CD1c-positive myeloid dendritic cell (primary cell): ENCODE data around the gene NEK10.
A peak's percentile ranks its signal among the peaks of the same experiment; 100 is the strongest.
"Not testable (repeated sequence)": the region's sequence is repeated elsewhere in the genome, so short reads cannot be mapped to it uniquely, and the experiment has no call there.

Experiments
- DNase-seq: peaks from one replicate; pipeline ENCODE4 v3.0.0-alpha.2; 2016; ENCODE audit errors: extremely low spot score

NEK10 gene

GRCh38 chr3:27368831-27369607 is at the start of gene NEK10:
Gene NEK10 (minus strand): TSS chr3:27369383. CDS start chr3:27352882, 16,501 bp downstream.
- DNase-seq, result peak; percentile 94

DNA sequence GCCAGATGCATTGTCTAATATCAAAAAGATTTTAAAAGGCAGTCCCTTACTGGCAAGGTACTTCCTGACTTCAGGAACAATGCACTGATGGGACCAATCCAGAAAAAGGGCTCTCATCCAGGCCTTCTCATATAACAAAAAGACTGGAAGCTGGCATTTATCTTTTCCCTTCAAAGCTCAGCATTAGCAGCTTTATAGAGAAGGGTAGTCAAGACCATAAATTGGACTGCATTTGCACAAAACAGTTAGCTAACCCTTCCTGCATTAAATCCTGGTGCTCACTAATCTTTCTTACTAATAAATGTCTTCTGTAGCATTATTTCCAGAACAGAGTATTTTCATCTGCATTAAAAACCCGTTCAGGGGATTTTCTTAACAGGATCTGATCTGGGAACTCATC is 46.0 kb upstream of the NEK10 start:
- DNase-seq, result no peak

DNA sequence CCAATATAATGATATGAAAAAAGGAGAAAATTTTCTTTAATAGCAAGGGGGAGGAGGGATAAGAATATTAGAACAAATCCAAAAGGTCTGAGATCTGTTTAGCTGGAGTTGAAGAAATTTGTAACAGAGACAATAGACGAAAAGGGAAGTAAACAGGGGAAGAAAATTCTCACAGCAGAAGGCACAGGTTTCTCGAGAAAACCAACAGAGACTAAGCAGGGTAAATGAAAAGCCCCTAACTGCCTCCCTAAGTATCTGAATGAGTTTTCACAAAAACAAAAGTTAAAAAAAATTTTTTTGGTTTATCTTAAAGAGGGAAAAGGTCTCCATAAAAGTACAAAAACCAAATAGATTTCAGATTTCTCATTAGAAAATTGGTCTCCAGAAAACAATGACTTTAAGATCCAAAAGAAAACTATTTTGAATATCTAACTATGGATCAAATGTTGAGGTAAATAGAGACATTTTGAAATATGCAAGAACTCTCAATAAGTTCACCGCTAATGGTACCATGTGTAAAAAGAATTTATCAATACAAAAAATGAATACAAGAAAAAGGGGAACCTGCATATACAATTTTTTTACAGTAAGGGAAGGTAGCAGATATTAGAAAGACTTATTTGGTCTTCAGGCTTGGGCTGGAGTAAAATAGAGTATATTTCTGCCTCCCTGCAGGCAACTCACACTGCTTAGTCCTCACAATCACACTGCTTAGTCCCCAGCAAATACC is 23.9 kb upstream of the NEK10 start:
- DNase-seq, result no peak

GRCh38 chr3:27392414-27392813 is 23.2 kb upstream of the NEK10 start:
- DNase-seq, result not testable (repeated sequence)

DNA sequence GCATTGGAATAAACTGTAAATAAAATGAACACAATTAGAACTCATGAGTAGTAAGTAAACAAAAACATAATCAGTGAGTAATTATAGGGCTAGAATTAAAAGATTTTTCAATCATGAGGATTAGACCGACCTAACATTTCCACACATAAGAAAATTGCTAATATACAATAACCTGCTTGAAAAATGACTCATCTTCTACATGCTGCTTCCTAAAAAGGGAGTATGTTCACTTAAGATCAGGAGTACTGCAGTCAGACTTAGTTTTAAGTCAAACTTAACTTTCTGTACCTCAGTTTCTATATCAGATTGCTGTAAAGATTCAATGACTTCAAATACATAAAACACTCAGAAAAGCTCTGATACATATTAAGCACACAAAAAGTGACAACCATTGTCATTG is 22.6 kb upstream of the NEK10 start:
- DNase-seq, result no peak

- no peak for DNase-seq
These were observed 18.4 kb upstream of the NEK10 start for GRCh38 chr3:27387625-27388024.

DNA sequence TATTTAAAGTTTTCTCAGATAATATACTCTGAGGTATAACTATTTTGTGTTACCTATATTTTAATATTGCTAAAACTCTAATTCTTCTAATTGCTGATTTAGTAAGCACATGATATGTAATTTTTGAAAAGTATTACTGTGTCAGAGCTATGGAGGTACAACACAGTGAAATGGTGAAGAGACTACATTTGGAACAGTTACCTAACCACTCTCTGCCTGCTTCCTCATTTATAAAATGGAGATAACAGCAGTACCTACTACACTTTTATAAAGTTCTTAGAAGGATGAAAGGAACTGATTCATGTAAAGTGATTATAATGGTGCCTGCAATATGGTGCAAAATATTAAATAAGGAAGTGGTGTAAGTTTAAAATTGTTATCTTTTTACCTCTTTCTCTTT is 16.3 kb upstream of the NEK10 start:
- no peak for DNase-seq

GRCh38 chr3:27384191-27384590 is 15.0 kb upstream of the NEK10 start:
- no peak for DNase-seq

- DNase-seq, result no peak
These were observed 11.5 kb upstream of the NEK10 start for GRCh38 chr3:27380433-27381357.

GRCh38 chr3:27378331-27378730 is 9.1 kb upstream of the NEK10 start:
- no peak for DNase-seq

DNA sequence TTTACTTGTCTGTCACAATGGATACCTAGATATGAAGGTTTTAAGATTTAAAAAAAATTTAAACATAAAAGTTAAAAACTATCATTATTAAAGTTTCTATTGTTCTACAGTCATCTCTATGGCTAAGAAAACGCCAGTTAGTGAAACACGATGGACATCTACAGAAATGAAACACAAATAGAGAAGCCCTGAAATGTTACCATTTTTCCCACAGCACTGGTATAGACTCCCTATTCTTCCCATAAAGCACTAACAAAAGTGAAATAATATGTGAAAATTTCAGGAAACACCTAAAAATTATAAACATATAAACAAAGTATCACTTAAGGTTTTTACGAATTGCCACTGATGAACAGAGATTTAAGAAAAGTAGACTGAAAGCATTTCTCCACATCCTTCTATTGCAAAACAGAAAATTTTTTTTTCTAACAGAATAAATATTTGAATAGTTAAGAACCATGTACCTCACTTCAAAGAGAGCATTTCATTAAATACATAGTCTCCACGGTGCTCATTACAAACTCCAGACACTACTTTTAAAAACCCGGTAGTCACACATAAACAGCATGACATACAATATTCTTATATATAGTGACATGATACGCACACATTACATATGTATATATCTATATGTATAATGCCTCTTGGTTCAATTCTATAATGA is 7.1 kb upstream of the NEK10 start:
- no peak for DNase-seq

DNA sequence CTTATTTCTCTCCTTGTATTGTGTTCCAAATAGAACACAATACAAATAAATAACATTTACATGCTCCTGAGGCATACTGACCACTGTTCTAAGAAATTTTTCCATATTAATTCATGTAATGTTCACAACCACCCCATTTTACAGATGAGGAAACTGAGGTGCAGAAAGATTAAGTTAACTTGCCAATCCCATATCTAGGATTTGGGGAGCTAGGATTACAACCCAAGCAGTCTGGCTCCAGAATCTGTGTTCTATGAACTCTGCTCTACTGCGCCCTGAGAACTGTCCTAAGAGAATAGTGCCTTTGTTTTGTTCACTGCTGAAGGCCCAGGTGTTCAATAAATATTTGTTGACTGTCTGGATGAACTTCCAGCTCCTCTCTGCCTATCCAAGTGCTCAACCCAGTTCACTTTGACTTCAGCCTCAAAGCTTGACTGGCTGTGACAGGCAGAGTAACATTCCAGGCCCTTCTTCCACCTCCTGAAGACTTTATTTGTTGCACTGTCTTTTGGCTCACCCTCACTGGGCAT is 3.1 kb downstream of the NEK10 start:
- DNase-seq, result no peak

GRCh38 chr3:27360113-27361078 is 8.8 kb downstream of the NEK10 start:
- DNase-seq, result peak; percentile 19

DNA sequence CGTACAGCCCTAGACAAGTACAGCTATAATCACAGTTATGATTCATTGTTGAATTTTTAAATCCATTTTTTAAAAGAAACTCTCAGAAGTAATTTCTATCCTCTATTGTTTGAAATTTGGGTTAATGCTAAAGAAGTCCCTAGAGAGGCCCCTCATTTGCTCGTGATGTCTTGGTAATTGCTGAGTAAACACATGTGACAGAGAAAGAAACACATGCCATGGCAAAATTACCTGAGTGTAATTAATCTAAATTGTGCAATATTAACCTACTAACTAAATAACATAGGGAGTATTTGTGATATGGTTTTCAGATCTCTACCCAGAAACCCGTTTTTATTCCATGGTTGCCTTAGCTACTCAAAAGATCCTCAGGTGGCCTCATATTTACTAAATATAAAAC is 10.8 kb downstream of the NEK10 start:
- DNase-seq, result no peak

- DNase-seq, result peak; percentile 58
These were observed 11.4 kb downstream of the NEK10 start for GRCh38 chr3:27357665-27358258.

- DNase-seq, result no peak
These were observed 12.2 kb downstream of the NEK10 start for GRCh38 chr3:27356976-27357375.

- DNase-seq, result no peak
These were observed 14.5 kb downstream of the NEK10 start for GRCh38 chr3:27354588-27355203.

- DNase-seq, result no peak
These were observed 15.0 kb downstream of the NEK10 start for GRCh38 chr3:27354161-27354560.

- DNase-seq, result no peak
These were observed 16.0 kb downstream of the NEK10 start for GRCh38 chr3:27353221-27353620.
